GM19328 (cell line): ENCODE data around the gene ABI3.
A peak's percentile ranks its signal among the peaks of the same experiment; 100 is the strongest.

ENCODE experiments used
- ATAC-seq: cut with Tn5 transposase; IDR thresholded peaks from one replicate; pipeline ENCODE4 v1.9.1; 2021; ENCODE audit warnings: mild to moderate bottlenecking, moderate library complexity; ENCODE audit not compliant: unreplicated experiment

ABI3 gene

DNA sequence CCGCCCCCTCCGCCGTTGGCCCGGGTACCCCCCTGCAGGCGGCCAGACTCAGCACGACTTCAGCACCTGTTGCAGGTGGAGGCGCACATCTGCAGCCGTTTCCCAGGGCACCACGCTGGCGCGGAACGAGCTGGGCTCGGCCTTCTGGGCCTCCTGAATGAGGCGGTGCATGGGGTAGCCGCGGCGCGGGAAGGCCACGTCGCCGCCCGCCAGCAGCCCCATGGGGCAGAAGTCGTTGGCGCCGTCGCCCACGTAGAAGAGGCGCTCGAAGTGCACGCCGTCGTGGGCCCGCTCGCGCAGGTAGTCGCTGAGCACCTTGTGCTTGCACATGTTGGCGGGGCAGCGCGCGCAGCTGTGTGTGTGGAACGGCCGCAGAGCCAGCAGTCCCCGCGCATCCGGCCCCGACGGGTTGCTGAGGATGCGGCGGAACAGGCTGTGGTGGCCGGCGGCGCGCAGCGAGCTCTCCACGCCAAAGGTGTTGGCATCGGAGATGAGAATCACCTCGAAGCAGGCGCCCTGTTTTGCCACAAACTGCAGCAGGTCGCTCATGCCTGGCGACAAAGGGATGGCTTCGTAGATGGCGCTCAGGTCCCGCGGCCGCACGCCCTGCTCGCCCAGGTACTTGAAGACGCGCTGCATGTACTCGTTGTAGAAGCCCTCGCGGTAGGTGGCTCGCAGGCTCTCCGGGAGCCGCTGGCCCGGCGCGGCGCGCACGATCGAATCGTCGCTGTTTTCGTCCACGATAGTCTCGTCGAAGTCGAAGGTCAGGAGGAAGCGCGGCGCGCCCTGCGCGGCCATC, 13.9 kb downstream of the ABI3 start:
- ATAC-seq, result no peak

- ATAC-seq, result no peak
Observed at GRCh38 chr17:49224997-49225337, 14.5 kb downstream of the ABI3 start.

DNA sequence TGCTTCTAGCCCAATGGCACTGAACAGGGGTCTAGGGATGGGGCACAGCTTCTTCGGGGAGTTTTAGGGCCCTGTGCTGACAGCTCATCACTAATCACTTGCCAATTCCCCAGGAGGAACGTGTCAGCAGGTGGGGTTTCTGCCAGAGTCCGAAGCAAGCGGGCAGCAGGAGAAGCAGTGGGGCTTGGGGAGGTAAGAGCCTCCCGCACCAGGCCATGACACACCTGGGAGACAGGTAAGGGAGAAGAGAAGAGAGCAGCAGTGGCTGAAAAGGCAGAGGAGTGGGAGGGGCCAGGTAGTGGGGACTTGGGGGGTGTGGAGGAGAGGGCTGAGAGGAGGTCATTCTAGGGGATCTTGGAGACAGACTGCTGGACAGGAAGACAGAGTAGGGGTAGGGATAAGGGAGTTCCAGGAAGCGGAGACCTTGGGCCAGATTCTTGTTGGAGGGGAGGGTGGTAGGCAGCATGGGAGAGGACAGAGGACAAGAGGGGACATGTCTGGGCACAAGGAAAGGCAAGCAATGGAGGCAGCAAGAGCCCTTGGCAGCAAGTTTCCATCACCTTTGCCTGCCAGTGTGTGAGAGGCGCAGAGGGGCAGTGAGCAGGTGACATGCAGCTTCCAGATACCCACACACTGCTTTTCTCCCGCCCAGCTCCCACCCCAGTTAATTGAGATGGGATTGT, 15.2 kb downstream of the ABI3 start:
- ATAC-seq, result no peak

GRCh38 chr17:49226771-49227435, 16.4 kb downstream of the ABI3 start:
- ATAC-seq, result no peak

DNA sequence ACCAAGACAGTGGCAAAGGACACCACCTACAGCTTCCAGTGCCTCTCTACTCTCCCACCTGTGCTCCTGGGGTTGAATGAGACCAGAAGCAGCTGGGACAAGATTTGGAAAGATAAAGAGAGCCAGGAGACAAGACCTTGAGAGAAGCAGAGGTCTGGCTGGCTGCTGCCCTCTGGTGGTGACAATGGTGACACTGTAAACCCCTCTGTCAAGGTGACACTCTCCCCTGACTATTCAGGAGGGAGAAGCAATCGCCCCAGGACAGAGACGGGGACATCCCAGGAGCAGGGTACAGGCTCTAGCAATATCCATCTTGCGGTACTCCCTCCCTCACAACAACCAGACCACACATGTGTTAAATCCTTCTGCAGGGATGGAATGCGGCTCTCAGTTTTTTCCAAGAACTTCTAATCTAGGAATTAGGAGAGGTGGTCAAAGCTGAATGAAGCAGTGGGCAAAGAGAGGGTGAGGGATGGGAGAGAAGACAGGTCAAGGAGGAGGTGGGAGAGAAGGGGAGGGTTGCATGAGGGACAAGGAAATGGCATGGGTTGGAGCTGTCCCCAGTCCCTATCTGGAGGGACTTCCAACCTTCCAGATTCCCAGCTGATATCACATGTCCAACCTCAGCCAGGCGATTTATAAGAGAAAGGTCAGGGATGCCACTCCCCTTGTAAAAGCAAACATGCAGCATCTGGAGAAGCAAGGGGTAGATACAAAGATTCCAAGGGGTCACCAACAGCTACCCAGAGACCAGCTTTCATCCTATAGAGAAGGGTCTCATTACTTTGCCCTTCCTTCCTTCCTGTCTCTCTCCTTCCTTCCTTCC, 17.1 kb downstream of the ABI3 start:
- ATAC-seq, result no peak

DNA sequence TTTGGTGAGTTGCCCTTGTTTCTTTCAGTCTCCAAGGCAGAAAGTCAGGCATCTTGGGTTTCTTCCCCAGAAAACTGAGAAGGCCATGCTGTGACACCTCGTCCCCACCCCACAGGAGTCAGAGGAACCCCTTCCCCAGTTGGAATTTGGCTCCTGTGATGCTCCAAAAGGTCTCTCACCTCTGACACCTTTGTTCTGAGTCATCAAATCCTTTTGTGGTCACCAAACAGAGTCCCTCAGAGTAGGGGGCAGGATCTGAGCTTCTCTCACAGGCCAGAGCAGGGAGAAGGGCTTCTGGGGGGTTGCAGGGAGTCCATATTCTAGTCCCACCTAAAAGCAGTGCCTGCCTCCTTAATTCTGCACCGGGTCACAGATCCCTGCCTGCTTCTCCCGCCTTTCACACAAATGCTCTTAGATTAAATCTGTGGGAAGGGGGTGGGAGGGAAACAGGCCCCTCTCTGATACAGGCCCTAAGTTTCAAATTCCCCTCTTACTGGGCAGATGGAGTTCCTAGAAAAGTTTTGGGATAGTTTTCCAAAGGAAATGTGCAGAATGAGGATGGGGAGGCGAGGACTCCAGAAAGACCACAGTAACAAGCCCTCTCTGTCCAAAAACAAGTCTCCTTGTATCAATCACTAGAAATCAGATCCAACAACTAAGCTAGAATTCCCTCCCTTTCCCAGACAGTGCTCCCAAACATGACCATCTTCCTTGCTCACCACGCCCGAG, 18.7 kb downstream of the ABI3 start:
- ATAC-seq, result no peak

DNA sequence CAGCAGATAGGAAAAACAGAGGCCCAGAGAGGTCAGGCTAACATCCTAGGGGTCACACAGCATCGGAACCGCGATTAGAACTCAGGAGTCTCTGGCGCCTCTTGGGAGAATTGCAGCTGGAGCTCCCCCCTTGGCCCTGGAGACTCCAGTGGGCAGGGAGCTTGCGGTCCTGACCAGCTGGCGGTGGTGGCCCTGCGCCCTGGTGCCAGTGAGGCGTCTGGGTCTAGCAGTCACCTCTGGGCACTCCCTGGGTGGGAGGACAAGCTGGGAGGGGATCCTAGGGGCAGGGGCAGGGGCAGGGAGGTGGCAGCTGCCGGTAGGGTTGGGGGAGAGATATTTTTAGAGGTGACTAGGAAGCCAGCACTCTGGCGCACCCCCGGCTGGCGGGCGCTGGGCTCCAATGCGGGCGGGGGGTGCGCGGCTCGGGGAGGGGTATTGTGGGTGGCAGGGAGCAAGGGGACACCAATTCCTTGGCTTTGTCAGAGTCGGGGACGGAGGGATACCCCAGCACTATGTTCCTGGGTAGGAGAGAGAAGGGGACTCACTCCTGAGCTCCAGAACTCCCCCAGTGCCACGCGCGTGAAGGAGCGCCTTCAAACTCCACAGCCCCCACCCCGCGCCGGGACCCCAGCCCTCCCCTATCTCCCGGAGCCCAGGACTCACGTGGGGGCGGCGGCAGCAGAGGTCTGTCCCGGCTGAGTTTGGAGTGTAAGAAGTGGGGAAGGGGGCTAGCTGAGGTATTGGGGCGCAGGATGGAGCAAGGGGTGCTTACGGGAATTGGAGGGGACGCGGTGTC, 19.5 kb downstream of the ABI3 start:
- no peak for ATAC-seq

GRCh38 chr17:49230636-49231562, 20.4 kb downstream of the ABI3 start, which contains the start of gene PHOSPHO1:
Gene PHOSPHO1, minus strand, starts transcription at chr17:49230787. Its CDS starts 4,096 bp downstream, at chr17:49226691.
- peak; percentile 85 for ATAC-seq

DNA sequence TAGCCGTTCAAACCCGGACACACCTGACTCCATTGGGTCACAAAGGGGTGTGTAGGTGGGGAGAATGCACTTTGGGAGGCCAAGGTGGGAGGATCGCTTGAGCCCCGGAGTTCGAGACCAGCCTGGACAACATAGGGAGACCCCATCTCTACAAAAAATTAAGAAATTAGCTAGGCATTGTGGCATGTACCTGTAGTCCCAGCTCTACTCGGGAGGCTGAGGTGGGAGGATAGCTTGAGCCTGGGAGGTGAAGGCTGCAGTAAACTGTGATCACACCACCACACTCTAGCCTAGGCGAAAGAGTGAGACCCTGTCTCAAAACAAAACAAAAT, 21.0 kb downstream of the ABI3 start:
- ATAC-seq, result no peak

DNA sequence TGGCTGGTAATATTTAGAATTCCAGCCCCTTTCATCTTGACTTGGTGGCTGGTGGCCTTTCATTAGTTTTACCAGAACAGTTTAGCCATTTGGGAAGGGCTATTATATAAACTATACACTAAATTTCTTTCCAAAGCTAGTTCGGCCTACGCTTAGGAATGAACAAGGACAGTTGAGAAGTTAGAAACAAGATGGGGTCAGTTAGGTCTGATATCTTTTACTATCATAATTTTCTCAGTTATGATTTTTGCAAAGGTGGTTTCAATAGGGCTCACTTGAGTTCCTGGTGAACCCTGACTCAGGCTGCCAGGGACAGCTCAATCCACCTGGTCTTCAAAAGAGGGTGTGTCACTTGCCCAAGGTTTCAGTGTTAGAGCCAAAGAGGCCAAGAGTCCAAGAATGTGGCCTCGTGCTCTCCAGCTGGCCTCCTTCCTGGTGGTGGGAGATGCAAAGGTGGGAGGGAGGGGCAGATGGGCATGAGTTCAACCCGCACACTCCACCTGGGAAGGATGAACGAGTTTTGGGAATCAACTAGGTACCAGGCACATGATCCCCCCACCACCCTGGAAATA, 24.1 kb downstream of the ABI3 start:
- ATAC-seq, result no peak

DNA sequence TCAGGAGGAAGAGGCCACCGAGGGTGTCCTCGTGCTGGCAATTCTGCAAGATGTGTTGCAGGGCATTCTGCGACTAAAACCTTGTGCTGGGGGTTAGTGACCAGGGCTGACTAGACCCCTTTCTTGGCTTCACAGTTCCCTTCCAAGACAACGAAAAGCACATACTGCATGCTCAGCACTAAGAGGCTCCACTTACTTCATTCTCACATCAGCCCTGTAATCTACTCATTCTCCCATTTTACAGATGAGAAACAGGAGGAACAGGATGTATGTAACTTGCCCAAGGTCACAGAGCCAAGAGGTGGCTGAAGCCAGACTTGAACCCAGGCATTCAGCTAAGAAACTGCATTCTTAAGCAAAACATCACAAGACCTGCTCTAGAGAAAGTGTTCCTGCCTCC, 25.4 kb downstream of the ABI3 start:
- no peak for ATAC-seq

GRCh38 chr17:49239963-49240362, 29.5 kb downstream of the ABI3 start:
- ATAC-seq, result no peak

- no peak for ATAC-seq
Observed at GRCh38 chr17:49240619-49241018, 30.1 kb downstream of the ABI3 start.

GRCh38 chr17:49241040-49241439, 30.5 kb downstream of the ABI3 start:
- ATAC-seq, result no peak

DNA sequence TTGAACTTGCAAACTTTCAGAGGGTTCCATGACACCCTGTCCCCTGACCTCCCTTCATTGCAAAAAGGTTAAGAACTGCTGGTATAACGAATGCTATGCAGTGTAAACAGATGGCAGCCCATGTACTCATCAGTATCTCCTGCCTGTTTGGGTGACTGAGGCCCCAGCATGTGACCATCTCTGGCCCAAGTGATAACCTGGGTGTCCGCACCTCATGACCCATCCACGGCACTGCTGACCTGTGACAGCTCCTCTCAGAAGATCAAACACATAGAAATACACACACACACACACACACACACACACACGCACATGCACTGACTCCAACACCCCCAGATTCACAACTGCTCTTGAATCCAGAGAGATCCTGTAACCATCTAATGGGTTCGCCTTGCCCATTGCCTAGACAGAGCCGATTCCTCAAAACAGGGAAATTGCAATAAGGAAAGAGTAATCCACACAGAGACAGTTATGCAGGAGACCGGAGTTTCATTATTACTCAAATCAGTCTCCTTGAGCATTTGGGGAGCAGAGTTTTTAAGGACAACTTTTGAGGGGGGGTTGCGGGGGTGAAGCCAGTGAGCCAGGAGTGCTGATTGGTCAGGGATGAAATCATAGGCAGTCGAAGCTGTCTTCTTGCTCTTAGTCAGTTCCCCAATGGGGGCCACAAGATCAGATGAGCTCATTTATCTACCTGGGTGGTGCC, 31.3 kb downstream of the ABI3 start:
- no peak for ATAC-seq

DNA sequence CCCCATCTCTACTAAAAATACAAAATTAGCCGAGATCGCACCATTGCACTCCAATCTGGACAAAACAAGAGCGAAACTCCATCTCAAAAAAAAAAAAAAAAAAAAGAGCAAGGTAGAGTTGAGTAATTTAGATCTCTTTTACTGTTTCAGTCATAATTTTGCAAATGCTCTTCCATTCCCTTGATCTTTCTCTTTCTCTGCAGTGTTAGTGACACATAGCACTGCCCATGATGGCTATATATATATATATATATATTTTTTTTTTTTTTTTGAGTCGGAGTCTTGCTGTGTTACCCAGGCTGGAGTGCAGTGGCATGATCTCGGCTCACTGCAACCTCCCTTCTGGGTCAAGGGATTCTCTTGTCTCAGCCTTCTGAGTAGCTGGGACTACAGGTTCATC, 32.3 kb downstream of the ABI3 start:
- ATAC-seq, result no peak

- ATAC-seq, result no peak
Observed at GRCh38 chr17:49244839-49245238, 34.3 kb downstream of the ABI3 start.

GRCh38 chr17:49247944-49248343, 37.4 kb downstream of the ABI3 start:
- ATAC-seq, result no peak
